DLD1 (cell line): Measurements from ENCODE around the gene SS18.

Experiments
- in situ Hi-C: cut with HindIII; loops from 2 replicates; pipeline ENCODE4 v1.10.0; 2017; ENCODE audit warnings: low sequenced_read_pairs

The SS18 gene

DNA sequence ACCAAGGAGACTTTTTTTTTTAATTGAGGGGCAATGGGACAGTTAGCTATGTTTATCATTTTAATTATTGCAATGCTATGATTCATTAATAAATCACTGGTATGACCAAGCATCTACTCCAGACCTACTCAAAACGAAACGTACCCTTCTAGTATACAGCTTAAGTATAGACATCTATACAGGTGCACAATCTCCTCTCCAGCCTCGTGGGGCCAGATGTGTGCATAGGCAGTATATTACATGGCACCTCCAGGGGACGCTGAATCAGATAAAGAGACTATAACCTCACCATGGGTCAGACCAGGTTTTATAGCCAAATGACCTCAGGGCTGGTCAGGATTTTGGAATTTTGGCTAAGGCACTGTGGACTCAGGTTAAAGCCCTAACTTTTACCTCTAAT lies 86.6 kb downstream of the SS18 start:
- in situ Hi-C loops, result no loop called here

DNA sequence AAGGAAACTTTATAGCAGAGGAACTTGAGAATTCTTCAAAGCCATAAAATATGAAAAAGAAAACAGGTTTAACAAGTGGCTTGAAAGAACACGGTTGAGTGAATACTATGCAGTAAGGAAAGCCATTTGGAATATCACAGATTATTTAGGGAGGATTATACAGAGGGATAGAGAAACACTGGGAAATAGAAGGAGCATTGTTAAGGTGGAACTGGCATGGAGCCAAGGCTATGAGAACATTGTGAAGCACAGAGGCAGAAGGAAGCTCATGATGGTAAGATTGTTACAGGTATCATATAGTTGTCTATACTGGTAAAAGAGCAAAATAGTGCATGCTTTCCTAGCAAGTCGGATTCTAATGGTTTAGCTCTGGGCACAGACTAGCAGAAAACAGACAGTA lies 87.1 kb downstream of the SS18 start:
- in situ Hi-C loops, result no loop called here

DNA sequence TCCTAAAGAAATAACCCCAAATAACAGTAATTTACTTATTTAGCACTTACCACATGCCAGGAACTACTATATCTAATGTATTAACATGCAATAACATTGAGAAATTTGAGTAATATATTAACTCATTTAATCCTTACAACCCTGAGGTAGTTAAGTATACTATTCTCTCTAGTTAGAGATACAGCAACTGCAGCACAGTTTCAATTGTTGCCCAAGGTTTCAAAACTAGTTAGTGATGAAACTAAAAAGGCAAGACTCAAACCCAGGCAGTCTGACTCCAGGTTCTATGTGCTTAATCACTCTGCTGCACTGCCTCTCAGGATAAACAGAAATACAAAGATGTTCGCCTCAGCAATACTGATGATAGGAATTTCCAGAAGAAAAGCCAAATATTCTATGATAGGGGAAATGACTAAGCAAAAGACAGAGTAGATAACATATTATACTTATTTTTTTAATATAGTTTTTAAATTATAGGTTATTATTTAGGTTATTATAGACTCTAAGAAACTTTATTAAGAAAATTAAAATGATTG lies 88.0 kb downstream of the SS18 start:
- in situ Hi-C loops, result no loop called here

DNA sequence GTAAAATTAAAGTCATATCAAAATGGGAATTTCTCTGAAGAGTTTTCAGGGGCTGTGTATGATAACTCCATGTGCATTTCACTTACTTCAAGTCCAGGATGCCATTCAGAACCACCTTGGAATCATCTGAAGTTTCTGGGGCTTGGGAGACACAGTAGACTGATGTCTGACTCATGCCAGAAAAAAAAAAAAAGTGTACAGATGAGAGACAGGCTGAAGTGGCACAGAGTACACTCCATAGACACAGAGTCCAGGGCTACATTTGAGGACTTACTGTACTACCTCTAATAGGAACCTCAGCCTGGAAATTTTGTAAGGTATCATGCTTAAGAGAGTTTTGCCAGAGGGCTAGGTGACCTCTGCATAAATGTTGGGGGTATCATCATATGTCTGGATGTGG lies 92.0 kb downstream of the SS18 start:
- in situ Hi-C loops, result no loop called here

DNA sequence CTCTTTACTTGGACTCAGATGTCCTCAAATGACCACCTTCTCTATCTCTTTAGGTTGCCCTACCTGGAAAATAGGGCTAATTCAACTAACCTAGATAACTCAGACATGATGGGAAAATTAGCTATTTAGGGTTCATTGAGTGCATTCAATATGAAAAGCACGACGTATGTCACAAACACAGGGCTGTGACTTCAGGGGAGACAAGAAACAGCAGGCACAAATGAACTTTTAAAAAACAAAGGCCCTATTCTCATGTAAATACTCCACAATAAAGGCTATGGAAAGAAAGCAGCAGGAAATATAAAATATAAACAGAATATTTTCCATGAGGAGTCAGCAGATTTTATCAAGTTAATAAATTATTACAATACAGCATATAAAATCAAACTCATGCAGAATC lies 97.8 kb downstream of the SS18 start:
- in situ Hi-C loops, result no loop called here

DNA sequence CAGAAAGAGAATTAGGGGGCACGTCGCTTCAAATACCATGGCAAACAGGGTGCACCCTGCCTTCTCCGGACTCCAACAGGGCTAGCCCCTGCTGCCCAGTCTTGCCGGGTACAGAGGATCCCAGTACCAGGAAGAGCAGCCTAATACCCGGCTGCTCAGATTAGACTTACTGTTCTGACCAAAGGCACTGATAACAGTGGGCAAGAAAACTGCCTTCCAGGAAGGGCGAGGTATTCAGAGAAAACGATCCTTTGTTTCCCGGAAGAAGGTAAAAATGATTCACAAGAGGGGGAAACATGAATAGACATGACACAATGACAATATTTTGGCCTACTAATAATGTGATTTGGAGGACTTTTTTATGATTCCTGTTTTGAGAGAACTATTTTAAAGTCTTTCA lies 99.9 kb downstream of the SS18 start:
- in situ Hi-C loops, result no loop called here

DNA sequence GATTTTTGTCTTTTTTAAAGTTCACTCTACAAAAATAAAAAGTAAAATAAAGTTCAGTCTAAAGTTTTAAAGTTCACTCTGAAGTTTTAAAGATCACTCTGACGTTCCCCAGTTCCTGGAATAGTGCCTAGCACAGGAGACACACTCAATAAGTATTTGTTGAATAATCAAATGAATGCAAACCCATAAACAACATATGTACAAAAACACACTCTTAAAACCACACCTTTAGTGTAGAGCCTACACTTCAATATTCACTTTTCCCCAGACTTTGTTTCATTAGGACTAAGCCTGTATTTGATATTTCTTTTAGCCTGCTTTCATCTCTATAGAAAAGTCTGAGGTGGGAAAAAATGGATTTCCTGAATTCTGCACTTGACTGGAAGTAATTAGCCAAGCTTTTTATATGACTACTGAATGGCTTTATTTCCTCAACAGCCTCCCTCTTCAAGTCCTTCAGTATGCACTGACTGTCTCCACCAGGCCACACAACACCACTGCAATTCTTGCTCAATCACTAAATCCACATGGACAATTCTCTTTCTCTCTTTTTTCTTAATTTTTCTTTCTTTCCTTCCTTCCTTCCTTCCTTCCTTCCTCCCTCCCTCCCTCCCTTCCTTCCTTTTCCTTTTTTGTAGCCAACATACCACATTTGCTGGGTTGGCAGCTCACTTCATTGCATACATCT lies 104.6 kb downstream of the SS18 start:
- in situ Hi-C loops, result no loop called here

DNA sequence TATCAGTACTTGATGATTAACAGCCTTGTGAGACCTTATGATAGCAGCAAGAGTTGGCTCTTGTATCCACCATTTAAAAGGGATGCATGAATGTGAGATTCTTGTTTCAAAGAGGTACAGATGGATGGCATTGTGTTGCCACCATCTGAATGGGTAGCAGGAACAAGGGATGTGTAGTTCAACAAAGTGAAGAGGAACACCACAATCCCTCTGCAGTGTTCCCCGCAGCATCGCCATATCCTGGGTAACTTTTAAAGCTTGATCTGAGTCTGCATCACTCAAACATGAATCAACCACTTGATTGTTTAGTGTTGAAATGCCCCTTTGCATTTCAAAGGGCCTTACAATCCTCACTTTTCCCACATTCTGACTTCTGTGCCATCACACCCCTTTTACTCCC lies 106.7 kb downstream of the SS18 start:
- in situ Hi-C loops, result no loop called here

DNA sequence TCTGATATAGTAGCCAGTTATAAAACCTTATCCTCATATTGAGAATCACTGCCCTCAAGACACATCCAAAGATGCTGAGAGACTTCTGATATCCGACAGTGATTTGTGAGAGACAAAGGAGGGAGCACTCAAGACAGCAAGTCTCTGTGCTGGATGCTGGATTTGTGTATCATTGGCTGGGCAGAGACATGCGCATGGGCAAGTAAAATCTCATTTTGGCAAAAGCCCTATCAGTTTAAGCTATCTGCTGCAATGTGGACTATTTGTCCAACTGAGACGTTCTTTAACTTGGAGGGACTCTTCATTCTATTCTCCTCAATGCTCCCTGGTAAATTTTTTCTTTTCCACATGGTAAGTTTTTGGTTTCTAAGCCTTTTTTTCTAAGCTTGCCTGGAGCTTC lies 107.5 kb downstream of the SS18 start:
- in situ Hi-C loops, result no loop called here

DNA sequence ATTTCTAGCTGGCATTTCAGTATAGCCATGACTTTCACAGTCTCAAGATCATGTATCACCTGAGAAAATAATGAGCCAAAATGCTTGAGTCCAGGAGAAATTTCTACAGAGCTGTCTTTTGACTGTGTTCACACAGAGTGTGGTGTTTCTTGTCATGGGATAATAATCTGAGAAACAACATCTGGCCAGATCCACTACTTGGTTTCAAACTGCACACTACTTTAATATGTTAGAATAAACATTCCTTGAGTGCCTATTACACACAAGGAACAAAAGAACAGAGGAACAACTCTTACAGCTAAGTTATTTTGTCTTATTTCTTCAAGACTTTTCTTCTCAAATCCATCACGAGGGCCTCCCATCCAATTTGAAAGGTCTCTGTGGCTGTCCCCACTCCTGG lies 108.3 kb downstream of the SS18 start:
- in situ Hi-C loops, result no loop called here

DNA sequence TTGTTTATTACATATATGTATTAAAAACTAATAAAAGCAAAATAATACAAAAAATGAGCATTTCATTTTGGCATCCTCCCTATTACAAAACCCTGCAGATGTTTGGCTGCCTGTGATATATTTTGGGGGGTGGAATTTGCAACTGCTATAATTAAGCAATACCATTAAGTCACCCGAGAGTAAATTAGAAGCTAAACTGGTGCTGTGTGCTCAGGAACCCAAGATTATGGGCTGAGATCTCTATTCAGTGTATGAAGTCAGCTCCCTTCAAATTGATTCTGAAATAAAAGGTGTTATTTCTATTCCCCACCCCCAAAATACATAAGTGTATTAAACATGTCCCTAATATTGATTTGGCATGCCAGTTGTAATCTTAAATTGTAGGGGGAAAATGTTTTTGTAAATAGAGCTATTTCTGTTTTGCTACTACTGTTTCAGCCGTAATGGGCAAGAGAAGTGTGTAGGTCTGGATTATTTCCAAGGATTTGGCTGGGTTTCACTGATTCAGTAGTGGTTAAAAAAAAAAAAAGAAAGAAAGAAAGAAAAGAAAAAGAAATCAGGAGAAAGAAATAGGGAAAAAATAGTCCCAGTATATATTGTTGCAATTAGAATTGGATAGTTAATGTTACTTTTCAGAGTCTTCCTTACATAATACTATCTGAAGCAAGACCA lies 110.9 kb downstream of the SS18 start:
- in situ Hi-C loops, result no loop called here

DNA sequence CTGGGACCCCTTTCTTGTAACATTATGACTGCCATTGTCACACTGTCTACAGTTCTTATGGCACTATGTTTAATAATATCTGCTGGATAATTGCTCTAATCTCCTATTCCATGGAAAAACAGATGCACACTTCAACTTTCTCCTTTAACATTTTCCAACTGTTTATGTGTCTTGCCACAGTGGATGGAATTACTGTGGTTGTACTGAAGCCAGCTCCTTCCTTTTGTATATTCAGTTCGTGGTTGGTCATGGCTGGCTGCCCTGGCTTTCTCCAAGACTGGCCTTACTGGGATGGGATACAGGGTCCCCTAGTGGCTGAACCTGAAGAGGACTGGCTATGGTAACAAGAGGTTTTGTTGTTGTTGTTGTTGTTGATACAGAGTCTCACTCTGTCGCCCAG lies 113.9 kb downstream of the SS18 start:
- in situ Hi-C loops, result no loop called here

DNA sequence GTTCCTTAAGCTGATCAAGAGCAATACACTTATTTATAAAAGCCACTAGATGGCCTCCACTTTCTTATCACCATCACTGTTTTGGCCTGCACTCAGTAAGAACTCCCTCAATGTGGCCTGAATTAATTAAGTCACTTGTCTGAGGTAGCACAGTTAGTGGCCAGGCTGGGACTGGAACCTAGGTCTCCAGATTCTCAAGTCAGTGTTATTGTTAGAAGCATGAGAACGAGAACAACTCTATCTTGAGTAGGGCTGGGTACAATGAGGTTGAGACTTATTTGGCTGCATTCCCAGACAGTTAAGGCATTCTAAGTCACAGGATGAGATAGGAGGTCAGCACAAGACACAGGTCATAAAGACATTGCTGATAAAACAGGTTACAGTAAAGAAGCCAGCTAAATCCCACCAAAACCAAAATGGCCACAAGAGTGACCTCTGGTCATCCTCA lies 115.8 kb downstream of the SS18 start:
- in situ Hi-C loops, result no loop called here
